ENCODE data around the gene ELFN1.

- peak; percentile 41 to 75 (median 70) for TF ChIP-seq CTCF (IDR thresholded peaks at IDR 0.05)
- no peak for TF ChIP-seq POLR2A (IDR thresholded peaks at IDR 0.05)
Observed at GRCh38 chr7:1664711-1665548, 5.1 kb upstream of the ELFN1 start.

Data from body of pancreas (tissue), 4 donors.